Epithelial cell of proximal tubule (primary cell): Measurements from ENCODE around the gene L1CAM. TPM values are rescaled to one million over a fixed set of nuclear protein-coding genes. Genes with fewer than 3 reads are reported as not detected.

Experiments used
- DNase-seq: peaks from one replicate; pipeline ENCODE4 v3.0.0-alpha.2; 2011; ENCODE audit warnings: low read depth
- H3K4me3 ChIP-seq: 2 replicates; pipeline ENCODE4 v1.5.1; 2011; ENCODE audit warnings: low read depth, mild to moderate bottlenecking, low read length
- CTCF ChIP-seq: conservative IDR thresholded peaks from 2 replicates; pipeline ENCODE4 v1.5.1; 2012; ENCODE audit warnings: low read depth, mild to moderate bottlenecking, low read length
- total RNA-seq: library from RNA; depleted of rRNA; stranded (reverse); fragments of >200 nt; gene quantifications from 2 replicates; pipeline ENCODE4 v1.2.3, GENCODE V29; 2015

Gene L1CAM
- total RNA-seq, 1 donor from 2014 or later = 62.1 TPM

GRCh38 chrX:153883163-153883843, 2.7 kb downstream of the L1CAM start:
- no peak for TF ChIP-seq CTCF
- DNase-seq = no peak
- H3K4me3 ChIP-seq = no peak overlapping the region

GRCh38 chrX:153882557-153882956, 3.4 kb downstream of the L1CAM start:
- TF ChIP-seq CTCF = no peak
- H3K4me3 ChIP-seq = no peak overlapping the region
- no peak for DNase-seq

GRCh38 chrX:153882086-153882498, 3.9 kb downstream of the L1CAM start:
- TF ChIP-seq CTCF = no peak
- no peak for DNase-seq
- no peak overlapping the region for H3K4me3 ChIP-seq

- no peak for TF ChIP-seq CTCF
- no peak overlapping the region for H3K4me3 ChIP-seq
- no peak for DNase-seq
Observed at GRCh38 chrX:153881281-153881680, 4.7 kb downstream of the L1CAM start.

- TF ChIP-seq CTCF = no peak
- H3K4me3 ChIP-seq = no peak overlapping the region
- no peak for DNase-seq
Observed at GRCh38 chrX:153880440-153880815, 5.5 kb downstream of the L1CAM start.

- TF ChIP-seq CTCF = no peak
- DNase-seq = no peak
- H3K4me3 ChIP-seq = no peak overlapping the region
Observed at GRCh38 chrX:153879741-153880439, 6.1 kb downstream of the L1CAM start.
